HT1080 (cell line): ENCODE measurements around the gene CLEC2D. TPM values are rescaled to one million over a fixed set of nuclear protein-coding genes. Genes with fewer than 3 reads are reported as not detected.
"Not testable (repeated sequence)": the region's sequence is repeated elsewhere in the genome, so short reads cannot be mapped to it uniquely, and the experiment has no call there.

Experiments used
- DNase-seq: peaks from one replicate; pipeline ENCODE4 v3.0.0-alpha.2; 2015; ENCODE audit warnings: low read depth
- total RNA-seq: library from RNA; depleted of rRNA; stranded (reverse); fragments of >200 nt; shearing (Covaris generic); gene quantifications from 2 replicates; pipeline ENCODE4 v1.2.3, GENCODE V29; 2014

Gene CLEC2D
- total RNA-seq, 1 experiment from 2014 or later = 1.0 TPM

DNA sequence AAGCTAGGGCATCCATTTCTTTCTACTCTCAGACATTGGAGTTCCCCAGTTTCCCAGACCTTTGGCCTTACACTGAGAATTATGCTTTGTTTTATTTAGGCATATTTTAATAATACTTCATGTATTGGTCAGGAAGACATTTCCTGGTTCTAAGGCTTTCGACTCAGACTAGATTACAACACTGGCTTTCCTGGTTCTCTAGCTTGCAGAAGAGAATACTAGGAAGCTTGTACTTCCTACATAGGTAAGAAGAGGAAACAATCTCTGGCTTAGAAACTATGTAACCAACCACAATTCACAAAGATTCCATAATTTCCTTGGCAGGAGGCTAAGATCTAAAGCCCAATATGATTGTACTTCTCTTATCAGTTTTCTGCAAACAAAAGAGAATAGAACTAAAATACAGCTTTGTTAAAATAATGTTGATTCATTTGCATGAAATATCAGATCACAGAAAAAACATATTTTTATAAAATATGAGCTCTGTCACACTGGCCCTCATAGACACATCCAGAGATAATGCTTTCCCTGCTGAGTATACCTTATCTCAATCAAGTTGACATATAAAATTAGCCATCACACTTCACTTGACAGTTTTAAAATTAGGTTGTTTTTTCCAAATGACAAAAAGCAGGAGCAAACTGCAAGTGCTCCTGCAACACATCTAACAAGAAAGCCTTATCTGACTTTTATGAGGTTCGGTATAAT is 30.5 kb downstream of the CLEC2D start:
- DNase-seq = no peak

DNA sequence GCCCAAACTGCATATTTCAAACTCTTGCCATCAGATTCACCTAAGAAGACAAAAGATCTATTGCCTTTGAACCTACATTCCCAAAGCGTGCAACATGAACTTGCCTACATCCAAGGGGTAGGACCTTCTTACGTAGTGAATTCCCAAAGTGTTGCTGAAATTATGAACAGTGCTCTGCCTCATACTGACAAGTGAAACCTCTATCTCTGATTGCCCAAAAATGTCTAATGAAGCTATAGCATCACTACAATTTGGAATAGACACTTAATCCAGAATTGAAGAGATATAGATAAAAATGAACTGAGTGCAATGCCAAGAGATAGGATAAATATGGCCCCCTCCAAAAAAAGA is 31.1 kb downstream of the CLEC2D start:
- no peak for DNase-seq

DNA sequence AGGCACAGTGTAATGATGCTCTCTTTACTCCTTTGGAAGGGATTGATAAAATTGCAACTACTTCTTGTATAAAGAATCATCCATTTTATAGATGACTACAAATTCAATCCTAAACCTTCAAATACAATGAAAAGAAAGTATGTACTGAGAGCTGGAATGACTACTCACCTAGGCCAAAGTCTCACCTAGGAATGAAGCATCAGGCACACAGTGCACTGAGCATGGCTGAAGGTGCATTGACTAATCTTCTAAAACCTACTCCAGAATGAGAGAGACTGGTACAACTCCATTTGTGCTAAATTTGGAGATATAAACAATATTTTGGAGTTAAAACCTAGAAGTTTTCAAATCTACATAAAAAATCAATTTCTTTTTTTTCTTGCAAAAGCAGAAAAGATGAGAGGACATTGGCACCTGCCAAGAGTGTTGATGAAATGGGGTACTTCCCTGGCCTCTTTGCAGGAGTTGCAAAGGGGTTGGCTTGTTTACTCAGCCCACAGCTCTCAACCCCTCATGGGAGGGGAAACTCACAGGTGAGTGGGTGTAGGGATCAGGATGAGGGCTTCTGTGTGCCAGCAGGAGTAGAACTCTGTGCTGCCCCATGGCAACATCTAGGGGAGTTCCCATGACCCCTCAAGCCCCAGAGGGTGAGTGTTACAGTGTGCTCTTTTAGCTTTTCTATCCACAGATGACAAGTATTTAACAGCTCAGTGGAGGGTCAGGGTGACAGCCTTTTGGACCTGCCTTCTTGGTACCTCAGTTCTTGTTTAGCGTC is 32.1 kb downstream of the CLEC2D start:
- DNase-seq = no peak

DNA sequence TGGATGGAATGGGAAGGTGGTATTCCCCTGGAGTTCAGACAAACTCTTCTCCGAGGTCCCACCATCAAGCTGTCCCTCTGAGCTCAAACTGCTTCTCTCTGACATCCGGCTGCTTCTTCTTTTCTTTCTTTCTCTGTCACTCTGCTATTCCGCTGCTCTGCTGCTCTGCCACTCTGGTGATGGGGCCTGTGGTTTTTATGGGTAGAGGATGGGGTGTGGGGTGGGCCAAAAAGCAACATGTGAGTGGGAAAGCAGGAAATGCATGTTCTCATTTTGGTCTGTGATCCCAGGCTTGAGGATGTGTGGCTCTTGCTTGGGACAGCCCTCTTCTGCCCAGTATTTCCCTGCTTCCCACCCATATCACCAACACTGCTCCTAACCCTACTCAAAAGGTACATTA is 32.7 kb downstream of the CLEC2D start:
- no peak for DNase-seq

DNA sequence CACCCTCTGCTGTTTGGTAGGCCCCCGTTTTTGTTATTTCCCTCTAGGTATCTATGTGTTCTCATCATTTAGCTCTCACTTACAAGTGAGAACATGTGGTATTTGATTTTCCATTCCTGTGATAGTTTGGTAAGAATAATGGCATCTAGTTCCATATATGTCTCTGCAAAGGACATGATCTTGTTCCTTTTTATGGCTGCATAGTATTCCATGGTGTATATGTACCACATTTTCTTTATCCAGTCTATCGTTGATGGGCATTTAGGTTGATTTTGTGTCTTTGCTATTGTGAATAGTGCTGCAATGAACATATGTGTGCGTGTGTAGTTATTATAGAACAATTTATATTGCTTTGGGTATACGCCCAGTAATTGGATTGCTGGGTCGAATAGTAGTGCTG is 35.0 kb downstream of the CLEC2D start:
- DNase-seq = not testable (repeated sequence)

DNA sequence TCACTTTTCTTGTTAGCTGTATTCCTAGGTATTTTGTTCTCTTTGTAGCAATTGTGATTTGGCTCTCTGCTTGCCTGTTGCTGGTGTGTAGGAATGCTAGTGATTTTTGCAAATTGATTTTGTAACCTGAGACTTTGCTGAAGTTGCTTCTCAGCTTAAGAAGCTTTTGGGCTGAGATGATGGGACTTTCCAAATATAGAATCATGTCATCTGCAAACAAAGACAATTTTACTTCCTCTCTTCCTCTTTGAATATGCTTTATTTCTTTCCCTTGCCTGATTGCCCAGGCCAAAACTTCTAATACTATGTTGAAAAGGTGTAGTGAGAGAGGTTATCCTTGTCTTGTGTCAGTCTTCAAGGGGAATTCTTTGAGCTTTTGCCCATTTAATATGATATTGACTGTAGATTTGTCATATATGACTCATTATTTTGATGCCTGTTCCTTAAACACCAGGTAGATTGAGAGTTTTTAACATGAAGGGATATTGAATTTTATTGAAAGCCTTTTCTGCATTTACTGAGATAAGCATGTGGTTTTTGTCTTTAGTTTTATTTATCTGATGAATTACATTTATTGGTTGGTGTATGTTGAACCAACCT is 36.7 kb downstream of the CLEC2D start:
- no peak for DNase-seq

DNA sequence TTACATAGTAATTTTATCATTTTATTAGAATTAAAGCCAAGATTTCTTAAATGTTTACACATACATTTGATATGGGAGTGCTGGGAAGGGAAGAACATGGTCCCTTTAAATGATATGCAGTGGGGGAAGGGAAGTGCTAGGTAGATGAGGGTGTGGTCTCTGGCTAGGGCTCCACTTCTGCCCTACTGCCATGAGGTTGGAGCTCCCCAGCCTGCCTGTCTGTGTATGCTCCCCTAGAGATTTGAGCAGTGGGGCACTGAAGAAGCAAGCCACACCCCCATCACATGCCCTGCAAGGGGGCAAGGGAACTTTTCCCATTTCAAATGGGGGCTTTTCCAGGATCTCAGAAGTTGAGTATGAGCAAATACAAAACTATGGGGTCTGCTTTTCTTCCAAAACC is 37.8 kb downstream of the CLEC2D start:
- DNase-seq = no peak

DNA sequence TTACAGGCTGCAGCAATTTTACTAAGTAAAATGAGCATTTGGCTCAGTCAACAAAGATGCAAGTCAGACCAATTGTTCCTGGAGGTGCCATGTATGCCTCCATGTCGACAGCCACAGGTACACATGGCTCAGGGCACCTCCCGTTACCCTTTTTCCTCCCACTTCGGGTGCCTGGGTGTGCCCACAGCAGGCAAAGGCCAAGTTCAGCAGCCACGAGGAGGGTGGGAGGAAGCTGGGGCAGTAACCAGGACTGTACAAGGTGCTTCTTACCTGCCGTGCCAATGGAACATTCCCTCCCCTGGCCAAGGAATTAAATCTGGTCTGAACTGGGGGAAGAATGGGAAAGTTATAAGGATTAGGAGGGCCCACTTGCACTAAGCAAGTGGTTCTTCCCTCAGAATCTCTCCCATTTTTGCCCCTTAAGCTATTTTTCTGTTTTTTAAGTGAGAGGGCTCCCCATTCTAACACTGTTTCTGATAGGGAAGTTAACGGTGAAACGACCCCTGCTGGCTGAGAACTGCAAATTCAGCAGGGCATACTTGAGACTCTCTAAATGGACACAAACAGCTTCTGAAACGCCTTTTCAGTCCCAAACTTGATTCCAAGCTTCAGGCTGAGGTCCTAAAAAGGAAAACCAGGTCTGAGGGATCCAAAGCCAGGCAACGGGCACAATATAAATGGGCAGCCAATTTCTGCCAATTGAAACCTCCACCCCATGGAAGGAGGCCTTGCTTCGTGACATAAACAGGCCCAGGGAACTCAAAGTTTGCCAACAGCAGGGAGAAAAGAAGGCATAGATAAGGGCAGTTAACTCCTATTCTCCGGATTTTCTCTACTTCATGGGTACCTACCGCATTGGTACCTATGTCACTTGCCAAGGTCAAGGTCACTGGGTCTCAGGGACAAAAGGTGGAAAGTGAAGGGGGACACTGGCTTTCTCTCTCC is 38.6 kb downstream of the CLEC2D start:
- peak; percentile 33 for DNase-seq

DNA sequence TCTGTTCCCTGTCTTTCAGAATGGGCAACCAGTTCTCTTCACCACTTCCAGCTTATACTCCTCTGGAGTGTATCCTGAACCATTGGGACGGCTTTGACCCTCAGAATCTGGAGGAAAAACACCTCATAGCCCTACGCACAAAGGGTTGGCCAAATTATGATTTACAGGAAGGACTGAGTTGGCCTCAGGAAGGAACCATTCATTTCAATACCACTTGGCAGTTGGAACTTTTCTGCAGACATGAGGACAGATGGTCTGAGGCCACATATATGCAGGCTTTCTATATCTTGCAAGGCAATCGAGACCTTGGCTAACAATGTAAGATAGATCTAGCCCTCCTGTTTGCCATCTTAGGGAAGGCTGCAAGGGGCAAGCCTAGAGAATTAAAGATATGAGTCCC is 39.3 kb downstream of the CLEC2D start:
- no peak for DNase-seq

DNA sequence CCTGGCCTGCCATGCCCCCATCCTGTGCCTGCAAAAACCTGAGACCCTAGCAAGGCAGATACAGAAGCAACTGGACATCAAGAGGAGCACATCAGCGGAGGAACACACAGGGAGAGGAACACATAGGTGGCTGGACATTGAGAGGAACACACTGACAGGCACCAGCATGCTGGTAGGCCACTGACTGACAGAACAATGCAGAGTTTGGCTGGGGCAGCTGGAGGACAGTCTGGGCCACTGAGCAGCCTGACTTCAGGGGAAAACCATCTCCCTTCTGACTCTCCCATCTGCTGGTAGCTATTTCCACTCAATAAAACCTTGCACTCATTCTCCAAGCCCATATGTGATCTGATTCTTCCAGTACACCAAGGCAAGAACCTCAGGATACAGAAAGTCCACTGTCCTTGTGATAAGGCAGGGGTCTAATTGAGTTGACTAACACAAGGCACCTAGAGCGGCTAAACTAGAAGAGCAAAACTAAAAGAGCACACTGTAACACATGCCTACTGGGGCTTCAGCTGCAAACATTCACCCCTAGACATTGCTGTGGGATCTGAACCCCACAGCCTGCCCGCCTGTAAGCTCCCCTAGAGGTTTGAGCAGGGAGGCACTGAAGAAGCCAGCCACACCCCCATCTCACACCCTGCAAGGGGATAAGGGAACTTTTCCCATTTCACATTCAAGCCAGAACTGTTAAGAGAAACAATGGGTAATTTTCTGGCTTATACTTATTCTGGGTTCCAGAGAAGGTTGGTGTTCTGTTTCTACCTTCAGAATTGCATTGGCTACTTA is 41.3 kb downstream of the CLEC2D start:
- no peak for DNase-seq

DNA sequence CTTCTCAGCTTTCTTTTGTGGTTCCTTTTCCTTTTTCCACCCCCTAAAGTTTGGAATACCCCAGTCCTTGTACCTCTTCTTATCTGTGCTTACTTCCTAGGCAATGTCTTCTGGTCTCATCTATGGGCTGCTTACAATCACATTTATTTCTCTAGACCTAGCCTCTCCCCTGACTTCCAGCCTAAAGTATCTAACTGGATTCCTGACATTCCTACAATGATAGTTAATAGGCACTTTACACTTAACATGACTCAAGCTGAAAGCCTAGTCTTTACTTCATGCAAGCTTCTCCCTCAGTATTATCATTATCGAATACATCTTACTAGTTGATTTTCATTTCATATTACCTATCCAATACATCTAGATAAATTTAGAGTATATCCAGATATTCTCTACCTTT is 42.2 kb downstream of the CLEC2D start:
- no peak for DNase-seq

DNA sequence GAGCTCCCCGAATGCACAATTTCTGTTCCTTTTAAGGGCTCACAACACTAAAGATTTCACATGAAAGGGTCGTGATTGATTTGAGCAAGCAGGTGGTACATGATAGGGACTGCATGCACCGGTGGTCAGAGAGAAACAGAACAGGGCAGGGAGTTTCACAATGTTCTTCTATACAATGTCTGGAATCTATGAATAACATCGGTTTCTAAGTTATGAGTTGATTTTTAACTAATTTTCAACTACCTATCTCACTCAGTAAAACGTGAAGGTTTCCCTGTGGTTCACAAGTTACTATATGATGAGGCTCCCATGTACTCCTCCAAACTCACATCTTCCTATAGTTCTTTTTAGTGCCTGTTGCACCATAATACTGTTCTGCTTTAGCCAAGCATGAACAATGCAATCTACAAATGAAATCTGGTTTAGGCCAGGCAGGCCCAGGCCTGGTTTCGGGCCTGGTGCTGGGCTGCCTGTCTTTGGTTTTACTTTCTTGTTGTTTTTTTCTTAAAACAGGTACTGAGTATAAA is 43.6 kb downstream of the CLEC2D start:
- DNase-seq = not testable (repeated sequence)

DNA sequence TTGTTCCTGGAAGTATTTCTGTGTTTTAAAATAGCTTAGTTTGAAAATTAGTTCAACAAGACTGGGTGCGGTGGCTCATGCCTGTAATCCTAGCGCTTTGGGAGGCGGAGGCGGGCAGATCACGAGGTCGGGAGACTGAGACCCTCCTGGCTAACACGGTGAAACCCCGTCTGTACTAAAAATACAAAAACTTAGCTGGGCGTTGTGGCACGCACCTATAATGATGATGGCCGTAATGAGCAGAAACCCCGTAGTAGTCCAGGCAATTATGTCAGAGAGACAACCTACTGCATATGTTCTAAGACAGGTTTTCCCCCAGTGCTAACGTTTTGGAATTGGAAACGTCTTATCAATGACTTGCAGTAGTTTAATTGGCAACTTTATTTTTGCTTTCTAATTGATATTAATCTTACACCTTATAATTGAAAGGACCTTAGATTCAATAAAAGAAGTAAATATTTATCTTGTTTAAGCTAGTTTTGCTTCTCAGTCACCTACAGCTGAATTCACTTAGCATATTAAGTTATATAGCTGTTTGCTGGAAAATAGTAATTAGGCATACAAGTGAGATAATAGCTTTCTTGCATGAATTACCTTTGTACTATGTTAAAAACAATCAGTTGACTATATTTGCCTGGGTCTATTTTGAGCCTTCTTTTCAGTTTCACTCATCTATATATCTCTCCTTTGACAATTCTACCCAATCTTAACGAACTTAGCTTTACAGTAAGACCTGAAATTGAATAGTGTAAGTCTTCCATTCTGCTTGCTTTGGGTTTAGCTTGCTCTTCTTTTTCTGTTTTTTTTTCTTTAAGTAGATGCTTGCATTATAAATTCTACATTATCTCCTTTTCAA is 47.8 kb downstream of the CLEC2D start:
- no peak for DNase-seq

DNA sequence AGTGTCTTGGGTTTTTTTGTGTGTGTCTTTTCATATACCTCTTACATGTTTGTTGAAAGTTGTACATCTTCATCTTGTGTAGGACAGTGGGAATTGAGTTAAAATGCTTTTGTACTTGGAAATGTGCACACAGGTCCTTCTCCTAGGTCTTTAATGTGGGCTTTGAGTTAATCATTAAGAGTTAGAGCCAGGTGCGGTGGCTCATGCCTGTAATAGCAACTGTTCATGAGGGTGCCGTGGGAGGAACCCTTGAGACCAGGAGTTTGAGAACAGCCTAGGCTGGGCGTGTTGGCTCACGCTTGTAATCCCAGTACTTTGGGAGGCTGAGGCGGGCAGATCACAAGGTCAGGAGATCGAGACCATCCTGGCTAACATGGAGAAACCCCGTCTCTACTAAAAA is 49.5 kb downstream of the CLEC2D start:
- DNase-seq = no peak

DNA sequence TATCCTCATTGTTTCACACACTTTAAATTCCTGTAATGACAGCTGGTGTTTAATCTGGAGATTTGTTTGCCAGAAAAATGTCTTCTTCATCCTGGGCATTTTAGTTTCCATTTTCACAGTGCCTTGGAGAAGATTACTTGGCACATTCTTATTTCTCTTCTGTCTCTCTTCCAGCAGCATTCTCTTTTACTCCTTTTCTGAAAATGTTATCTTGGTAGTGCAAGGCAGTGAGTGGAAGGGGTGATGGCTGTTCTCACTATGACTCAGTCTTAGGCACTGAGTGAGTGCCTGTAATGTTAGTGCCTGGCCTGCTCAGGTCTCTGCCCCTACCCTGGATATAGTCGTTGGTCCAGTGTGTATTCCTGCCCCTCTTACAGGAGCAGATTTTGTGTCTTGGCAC is 50.3 kb downstream of the CLEC2D start:
- DNase-seq = no peak

DNA sequence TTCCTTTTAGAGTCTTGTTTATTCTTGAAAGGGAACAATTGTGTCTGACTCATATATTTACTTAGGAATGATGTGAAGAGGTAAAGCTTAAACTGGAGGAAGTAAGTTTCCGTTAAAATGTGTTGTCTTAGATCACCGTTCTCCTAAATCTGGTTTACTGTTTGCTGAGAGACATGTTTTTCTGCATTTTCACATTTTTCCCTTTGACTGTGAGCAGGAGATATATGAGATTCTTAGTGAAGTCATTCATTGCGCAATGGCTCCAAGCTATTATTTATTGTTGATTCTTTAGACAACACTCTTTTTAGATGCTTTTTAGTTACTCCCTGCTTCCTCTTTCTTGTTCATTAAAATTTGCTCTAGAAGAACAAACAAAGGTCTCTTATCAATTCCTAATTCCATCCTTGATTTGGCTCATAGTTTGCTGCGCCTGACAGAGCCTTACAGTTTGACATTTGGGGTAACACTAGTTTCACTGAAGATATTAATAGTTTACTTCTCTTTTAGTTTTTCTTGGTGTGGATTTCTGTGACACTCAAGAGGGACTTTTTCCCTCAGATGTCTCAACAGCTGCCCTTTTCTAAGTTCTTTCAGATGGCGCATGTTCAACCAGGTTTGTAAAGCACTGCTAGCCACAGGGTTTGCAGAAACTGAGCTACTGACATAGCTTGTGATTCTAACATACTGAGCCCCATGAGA is 52.0 kb downstream of the CLEC2D start:
- peak; percentile 14 for DNase-seq

DNA sequence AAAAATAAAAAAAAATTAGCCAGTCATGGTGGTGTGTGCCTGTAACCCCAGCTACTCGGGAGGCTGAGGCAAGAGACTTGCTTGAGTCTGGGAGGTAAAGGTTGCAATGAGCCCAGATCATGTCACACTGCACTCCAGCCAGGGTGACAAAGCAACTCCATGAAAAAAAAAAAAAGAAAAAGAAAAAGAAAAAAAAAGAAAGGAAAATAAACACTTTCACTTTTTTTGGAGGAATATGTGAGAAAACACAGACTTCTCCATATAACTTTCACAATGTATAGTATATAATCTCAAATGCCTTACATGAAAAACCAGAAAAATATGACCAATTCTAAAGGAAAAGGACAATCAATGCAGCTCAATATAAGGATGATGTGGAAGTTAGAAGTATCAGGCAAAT is 54.5 kb downstream of the CLEC2D start:
- DNase-seq = no peak

DNA sequence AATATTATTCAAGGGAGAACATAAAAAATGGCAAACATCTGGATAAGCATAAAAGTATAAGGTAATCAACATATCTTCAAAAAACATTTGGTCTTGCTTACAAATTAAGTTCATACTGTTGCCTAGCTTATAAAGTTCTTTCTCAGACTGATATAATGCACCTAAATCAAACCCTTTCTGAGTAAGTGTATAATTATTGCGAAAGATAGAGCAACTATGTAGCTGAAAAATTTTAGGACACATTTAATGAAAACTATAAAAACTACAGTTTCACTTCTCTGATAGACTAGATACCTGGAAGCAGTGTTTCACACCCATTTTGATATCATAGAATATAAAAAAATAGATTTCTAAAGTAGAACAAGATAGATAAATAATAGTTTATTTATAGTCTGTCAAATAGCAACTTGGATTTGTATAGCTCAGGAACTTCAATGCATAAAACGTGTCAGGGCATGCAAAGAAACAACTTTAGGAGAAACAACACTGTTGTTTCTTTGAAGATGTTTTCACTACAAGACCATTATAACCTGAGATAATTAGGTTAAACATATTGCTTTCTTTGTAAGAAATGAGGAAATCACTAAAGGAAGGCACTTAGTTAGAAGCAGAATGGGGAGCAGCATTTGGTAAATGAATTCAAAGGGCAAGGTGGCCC is 55.8 kb downstream of the CLEC2D start:
- DNase-seq = no peak
